Osteocyte (in vitro differentiated cells): ENCODE measurements around the gene CST5. TPM values are rescaled to one million over a fixed set of nuclear protein-coding genes. Genes with fewer than 3 reads are reported as not detected.

Experiments used
- DNase-seq: peaks from one replicate; pipeline ENCODE4 v3.0.0; 2021; ENCODE audit warnings: mixed read lengths; ENCODE audit not compliant: unreplicated experiment; ENCODE audit errors: extremely low spot score
- H3K27ac Mint-ChIP-seq: one replicate; pipeline ENCODE4 v1.8.0; 2021; ENCODE audit warnings: mild to moderate bottlenecking, mixed read lengths; ENCODE audit not compliant: unreplicated experiment
- H3K27me3 Mint-ChIP-seq: one replicate; pipeline ENCODE4 v1.8.0; 2021; ENCODE audit warnings: mixed read lengths; ENCODE audit not compliant: unreplicated experiment
- H3K36me3 Mint-ChIP-seq: one replicate; pipeline ENCODE4 v1.8.0; 2021; ENCODE audit warnings: mixed read lengths; ENCODE audit not compliant: unreplicated experiment
- H3K4me1 Mint-ChIP-seq: one replicate; pipeline ENCODE4 v1.8.0; 2021; ENCODE audit warnings: mixed read lengths; ENCODE audit not compliant: unreplicated experiment
- H3K4me3 Mint-ChIP-seq: one replicate; pipeline ENCODE4 v1.8.0; 2021; ENCODE audit warnings: mild to moderate bottlenecking, moderate library complexity, mixed read lengths; ENCODE audit not compliant: unreplicated experiment
- H3K9me3 Mint-ChIP-seq: one replicate; pipeline ENCODE4 v1.8.0; 2021; ENCODE audit warnings: mixed read lengths; ENCODE audit not compliant: unreplicated experiment
- total RNA-seq: library from RNA; stranded (reverse); gene quantifications from 2 replicates; pipeline ENCODE4 v1.2.1, GENCODE V29; 2021
- TF ChIP-seq, protein P1 (sequence below): fragments of 200-600 bp; sonication (generic); IDR thresholded peaks from 2 replicates; pipeline ENCODE4 v1.5.0; 2021; ENCODE audit warnings: antibody characterized with exemption, mild to moderate bottlenecking, moderate library complexity

Gene CST5
- total RNA-seq, 1 donor from 2014 or later = not detected

DNA sequence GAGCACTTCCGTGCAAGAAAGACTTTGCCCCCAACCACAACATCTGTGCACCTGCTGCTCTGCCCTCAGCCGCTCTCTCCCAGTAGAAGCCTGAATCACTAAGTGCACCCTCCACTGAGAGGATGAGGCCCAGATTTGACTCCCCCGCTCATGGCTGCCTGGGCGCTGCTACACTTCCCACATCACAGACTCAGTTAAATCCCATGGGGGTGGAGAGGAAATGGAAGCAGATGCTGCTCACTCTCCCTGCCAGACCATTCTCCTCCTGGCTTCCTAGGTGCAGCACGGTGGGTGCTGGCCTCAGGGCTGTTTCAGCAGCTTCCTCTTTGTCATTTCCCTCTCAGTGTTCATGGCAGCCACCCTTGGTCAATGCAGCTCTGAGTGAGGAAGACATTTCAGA lies 4.8 kb downstream of the CST5 start:
- H3K36me3 Mint-ChIP-seq = no peaks in the 10 kb centered on the region
- H3K27ac Mint-ChIP-seq = no peak overlapping the region
- no peaks in the 10 kb centered on the region for H3K9me3 Mint-ChIP-seq
- H3K27me3 Mint-ChIP-seq = peaks cover 17% of the 10 kb centered on the region
- H3K4me3 Mint-ChIP-seq = no peak overlapping the region
- TF ChIP-seq, protein P1, sequence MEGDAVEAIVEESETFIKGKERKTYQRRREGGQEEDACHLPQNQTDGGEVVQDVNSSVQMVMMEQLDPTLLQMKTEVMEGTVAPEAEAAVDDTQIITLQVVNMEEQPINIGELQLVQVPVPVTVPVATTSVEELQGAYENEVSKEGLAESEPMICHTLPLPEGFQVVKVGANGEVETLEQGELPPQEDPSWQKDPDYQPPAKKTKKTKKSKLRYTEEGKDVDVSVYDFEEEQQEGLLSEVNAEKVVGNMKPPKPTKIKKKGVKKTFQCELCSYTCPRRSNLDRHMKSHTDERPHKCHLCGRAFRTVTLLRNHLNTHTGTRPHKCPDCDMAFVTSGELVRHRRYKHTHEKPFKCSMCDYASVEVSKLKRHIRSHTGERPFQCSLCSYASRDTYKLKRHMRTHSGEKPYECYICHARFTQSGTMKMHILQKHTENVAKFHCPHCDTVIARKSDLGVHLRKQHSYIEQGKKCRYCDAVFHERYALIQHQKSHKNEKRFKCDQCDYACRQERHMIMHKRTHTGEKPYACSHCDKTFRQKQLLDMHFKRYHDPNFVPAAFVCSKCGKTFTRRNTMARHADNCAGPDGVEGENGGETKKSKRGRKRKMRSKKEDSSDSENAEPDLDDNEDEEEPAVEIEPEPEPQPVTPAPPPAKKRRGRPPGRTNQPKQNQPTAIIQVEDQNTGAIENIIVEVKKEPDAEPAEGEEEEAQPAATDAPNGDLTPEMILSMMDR = no peak
- H3K4me1 Mint-ChIP-seq = no peaks in the 10 kb centered on the region
- no peak for DNase-seq

DNA sequence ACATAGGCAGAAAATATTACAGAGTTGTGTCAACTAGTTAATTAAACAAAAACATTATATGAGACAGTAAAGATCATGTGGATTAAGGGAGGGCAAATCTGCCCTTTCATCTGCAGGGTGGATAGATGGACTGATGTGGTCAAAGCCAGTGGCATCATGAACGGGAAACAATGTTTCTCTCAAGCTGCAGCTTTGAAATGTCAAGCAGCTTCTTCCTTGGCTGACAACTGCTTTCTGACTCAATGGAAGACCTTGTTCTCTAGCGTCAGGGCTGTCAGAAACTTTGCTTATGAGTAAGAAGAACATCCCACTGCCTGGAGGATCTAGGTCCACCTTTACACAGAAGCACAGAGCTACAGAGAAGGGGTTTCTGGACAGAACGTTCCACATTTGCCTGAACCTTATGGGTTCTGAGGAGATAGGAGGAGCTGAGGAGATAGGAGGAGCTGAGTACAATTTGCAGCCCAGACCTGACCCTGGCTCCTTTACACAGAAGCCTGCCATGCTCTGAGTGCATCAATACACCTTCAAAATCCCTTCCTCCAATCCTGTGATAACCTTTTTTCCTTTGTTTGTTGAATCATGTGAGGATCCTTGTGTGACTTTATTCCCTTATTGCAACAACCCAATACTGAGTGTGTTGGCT lies 6.1 kb downstream of the CST5 start:
- Mint-ChIP-seq H3K27ac (no peak overlapping the region), H3K36me3 (no peaks in the 10 kb centered on the region), H3K4me1 (no peaks in the 10 kb centered on the region), H3K9me3 (no peaks in the 10 kb centered on the region), H3K4me3 (no peak overlapping the region), H3K27me3 (peaks cover 22% of the 10 kb centered on the region)
- no peak for DNase-seq
- TF ChIP-seq, protein P1 = no peak

DNA sequence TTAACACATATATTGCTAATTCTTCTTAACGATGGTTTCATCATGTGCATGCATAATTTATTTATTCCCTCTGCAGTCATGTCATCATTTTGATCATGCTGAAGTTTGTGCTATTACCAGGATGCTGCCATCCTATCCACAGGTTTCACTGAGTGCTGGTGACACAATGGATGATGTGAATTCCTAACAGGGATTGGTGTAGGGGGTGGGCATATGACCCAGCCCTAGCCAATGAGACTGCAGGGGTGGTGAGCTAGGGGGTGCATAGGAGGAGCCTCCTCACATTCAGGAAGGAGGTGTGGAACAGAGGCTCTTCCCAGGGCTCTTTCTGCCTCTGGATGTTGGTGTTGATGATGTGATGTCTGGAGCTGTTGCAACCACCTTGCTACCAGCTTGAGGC lies 7.5 kb downstream of the CST5 start:
- H3K36me3 Mint-ChIP-seq = no peaks in the 10 kb centered on the region
- H3K9me3 Mint-ChIP-seq = no peaks in the 10 kb centered on the region
- TF ChIP-seq, protein P1 = no peak
- H3K27ac Mint-ChIP-seq = no peak overlapping the region
- H3K4me1 Mint-ChIP-seq = no peaks in the 10 kb centered on the region
- DNase-seq = no peak
- H3K4me3 Mint-ChIP-seq = no peak overlapping the region
- peaks cover 22% of the 10 kb centered on the region for H3K27me3 Mint-ChIP-seq

DNA sequence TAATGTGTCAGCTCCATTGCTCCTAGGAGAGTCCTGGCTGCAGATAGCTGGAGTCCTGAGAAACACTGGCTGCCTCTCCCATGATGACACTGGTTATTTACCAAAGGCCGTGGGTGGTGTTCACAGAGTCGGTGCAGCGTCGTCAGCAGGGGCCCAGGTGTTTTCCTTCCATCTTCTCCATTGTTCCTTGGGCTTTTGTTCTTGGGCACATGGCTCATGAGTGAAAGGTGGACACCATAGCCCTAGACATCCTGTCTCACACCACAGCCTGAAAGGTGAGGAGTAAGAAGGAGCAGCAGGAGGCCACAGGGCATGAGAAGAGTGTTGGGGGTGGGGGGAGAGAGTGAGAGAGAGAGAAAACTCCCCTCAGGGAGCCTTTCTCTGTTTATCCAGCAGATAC lies 9.1 kb downstream of the CST5 start:
- no peaks in the 10 kb centered on the region for H3K9me3 Mint-ChIP-seq
- no peaks in the 10 kb centered on the region for H3K4me1 Mint-ChIP-seq
- TF ChIP-seq, protein P1 = no peak
- H3K27me3 Mint-ChIP-seq = peaks cover 22% of the 10 kb centered on the region
- no peak overlapping the region for H3K27ac Mint-ChIP-seq
- H3K4me3 Mint-ChIP-seq = no peak overlapping the region
- DNase-seq = no peak
- H3K36me3 Mint-ChIP-seq = no peaks in the 10 kb centered on the region

DNA sequence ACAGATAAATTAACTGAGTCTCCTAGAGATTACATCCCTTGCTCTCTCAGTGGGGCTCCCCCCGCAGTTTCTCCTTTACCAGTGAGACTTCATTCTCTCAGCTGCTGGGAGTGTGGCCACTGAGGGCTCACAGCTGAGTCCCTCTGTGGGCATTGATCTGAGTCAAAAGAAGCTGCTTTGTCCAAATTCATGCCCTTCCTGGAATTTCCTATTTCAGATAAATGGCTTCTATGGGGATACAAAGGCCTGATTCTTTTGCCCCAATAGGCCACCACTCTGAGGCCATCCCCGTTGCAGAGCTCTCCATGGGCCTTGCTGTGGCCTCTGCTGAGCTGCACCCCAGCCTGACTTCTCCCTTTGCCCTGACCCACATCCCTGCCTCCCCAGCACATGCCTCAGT lies 10.0 kb downstream of the CST5 start:
- no peaks in the 10 kb centered on the region for H3K4me1 Mint-ChIP-seq
- no peaks in the 10 kb centered on the region for H3K9me3 Mint-ChIP-seq
- H3K27me3 Mint-ChIP-seq = peaks cover 22% of the 10 kb centered on the region
- H3K4me3 Mint-ChIP-seq = no peak overlapping the region
- TF ChIP-seq, protein P1 = no peak
- no peak overlapping the region for H3K27ac Mint-ChIP-seq
- DNase-seq = no peak
- no peaks in the 10 kb centered on the region for H3K36me3 Mint-ChIP-seq
